ENCODE data around the gene MCF2L.

DNA sequence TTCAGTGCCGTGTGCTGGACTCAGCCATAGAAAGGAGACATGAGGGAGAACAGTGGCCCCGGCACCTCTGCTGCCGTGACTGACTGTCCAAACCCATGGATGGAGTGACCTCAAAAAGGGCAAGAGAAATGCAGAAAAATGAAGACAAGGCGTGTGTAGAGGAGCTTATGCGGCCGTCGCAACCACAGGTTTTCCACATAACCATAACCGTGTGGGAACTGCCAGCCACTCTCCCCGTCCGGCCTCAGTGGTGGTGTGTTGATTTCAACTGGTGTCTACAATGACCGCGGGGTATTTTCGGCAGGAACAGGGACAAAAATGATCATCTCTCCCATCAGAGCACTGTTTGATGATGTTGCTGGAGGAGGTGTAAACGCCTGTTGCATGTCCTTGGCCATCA lies 93.7 kb downstream of the MCF2L start:
- TF ChIP-seq, protein P1, sequence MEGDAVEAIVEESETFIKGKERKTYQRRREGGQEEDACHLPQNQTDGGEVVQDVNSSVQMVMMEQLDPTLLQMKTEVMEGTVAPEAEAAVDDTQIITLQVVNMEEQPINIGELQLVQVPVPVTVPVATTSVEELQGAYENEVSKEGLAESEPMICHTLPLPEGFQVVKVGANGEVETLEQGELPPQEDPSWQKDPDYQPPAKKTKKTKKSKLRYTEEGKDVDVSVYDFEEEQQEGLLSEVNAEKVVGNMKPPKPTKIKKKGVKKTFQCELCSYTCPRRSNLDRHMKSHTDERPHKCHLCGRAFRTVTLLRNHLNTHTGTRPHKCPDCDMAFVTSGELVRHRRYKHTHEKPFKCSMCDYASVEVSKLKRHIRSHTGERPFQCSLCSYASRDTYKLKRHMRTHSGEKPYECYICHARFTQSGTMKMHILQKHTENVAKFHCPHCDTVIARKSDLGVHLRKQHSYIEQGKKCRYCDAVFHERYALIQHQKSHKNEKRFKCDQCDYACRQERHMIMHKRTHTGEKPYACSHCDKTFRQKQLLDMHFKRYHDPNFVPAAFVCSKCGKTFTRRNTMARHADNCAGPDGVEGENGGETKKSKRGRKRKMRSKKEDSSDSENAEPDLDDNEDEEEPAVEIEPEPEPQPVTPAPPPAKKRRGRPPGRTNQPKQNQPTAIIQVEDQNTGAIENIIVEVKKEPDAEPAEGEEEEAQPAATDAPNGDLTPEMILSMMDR (optimal IDR thresholded peaks at IDR 0.05 in 1 of 3, IDR thresholded peaks at IDR 0.05 in 1 of 3, conservative IDR thresholded peaks at IDR 0.05 in 1 of 3; ENCODE audit: extremely low read depth in 1 of 3, insufficient read depth in 2 of 3, low read length in 3 of 3): no peak
- TF ChIP-seq EZH2 (IDR thresholded peaks at IDR 0.05; ENCODE audit: low read length): no peak

Data from keratinocyte (primary cell).